ENCODE measurements around the gene ARID1B.
A peak's percentile ranks its signal among the peaks of the same experiment; 100 is the strongest.

The ARID1B gene

DNA sequence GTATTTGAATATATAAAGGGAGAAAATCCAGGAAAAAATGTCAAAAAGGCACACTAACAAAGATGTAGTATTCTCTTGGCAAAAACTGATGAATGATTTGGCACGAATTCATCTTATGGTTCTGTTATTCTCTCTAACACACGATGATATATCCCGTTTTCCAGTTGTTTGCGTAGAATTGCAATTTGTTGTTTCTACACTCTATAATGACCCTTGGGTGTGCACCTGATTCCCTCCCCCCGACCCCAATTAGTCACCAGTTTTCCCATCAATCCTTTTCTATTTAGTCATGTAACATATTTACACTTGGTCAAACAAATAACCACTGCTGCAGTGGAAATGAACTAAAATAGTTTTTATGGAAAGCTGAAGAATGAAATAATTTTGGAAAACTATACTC, 1.5 kb upstream of the ARID1B start:
- TF ChIP-seq, protein P1, sequence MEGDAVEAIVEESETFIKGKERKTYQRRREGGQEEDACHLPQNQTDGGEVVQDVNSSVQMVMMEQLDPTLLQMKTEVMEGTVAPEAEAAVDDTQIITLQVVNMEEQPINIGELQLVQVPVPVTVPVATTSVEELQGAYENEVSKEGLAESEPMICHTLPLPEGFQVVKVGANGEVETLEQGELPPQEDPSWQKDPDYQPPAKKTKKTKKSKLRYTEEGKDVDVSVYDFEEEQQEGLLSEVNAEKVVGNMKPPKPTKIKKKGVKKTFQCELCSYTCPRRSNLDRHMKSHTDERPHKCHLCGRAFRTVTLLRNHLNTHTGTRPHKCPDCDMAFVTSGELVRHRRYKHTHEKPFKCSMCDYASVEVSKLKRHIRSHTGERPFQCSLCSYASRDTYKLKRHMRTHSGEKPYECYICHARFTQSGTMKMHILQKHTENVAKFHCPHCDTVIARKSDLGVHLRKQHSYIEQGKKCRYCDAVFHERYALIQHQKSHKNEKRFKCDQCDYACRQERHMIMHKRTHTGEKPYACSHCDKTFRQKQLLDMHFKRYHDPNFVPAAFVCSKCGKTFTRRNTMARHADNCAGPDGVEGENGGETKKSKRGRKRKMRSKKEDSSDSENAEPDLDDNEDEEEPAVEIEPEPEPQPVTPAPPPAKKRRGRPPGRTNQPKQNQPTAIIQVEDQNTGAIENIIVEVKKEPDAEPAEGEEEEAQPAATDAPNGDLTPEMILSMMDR (IDR thresholded peaks at IDR 0.05): no peak
- H2AFZ ChIP-seq: no peak overlapping the region
- no peaks in the 10 kb centered on the region for H3K9me3 ChIP-seq (ENCODE audit: control insufficient read depth, low read length)
- no peaks in the 10 kb centered on the region for H3K4me1 ChIP-seq
- no peak overlapping the region for H3K9ac ChIP-seq
- no peaks in the 10 kb centered on the region for H3K36me3 ChIP-seq (ENCODE audit: control insufficient read depth, insufficient read depth, low read length)
- no peak overlapping the region for H3K4me2 ChIP-seq (ENCODE audit: low read length)
- no peaks in the 10 kb centered on the region for H3K27me3 ChIP-seq (ENCODE audit: control insufficient read depth, insufficient read depth, low read length)
- H3K4me3 ChIP-seq (ENCODE audit: low read depth, low read length): no peak overlapping the region
- no peak overlapping the region for H3K27ac ChIP-seq
- H3K79me2 ChIP-seq: peaks cover 2% of the 10 kb centered on the region

DNA sequence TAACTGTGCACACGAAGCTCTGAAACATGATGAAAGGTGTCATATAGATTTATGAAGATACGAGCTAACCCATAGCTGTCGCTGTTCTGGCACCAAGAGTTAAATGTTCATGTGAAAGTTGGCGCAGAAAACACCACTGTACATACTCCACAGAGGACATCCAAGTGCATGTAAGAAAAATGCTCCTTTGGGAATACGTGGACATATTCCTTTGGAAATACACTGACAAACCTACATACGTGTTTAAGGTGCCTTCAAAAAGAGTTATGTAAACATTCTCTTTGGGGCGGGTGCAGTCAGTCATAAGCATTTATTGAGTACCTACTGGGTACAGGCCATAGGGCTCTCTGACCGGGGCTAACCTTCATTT, 723 bp upstream of the ARID1B start:
- Histone ChIP-seq H3K4me3 (ENCODE audit: low read depth, low read length) (peak overlapping the region; percentile 50), H3K27ac (peak overlapping the region; percentile 95)

DNA sequence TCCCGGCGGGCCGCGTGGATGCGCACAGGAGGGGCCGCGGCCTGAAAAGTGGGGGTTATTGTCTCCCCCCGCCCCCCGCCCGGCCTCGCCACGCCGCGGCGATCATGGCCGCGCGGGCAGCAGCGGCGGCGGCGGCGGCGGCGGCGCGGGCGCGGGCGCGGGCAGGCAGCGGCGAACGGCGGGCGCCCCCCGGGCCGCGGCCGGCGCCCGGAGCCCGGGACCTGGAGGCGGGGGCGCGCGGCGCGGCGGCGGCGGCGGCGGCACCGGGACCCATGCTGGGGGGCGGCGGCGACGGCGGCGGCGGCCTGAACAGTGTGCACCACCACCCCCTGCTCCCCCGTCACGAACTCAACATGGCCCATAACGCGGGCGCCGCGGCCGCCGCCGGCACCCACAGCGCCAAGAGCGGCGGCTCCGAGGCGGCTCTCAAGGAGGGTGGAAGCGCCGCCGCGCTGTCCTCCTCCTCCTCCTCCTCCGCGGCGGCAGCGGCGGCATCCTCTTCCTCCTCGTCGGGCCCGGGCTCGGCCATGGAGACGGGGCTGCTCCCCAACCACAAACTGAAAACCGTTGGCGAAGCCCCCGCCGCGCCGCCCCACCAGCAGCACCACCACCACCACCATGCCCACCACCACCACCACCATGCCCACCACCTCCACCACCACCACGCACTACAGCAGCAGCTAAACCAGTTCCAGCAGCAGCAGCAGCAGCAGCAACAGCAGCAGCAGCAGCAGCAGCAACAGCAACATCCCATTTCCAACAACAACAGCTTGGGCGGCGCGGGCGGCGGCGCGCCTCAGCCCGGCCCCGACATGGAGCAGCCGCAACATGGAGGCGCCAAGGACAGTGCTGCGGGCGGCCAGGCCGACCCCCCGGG, 637 bp downstream of the ARID1B start:
- H3K79me2 ChIP-seq: peaks cover 8% of the 10 kb centered on the region
- peak overlapping the region; percentile 77 for H3K4me2 ChIP-seq (ENCODE audit: low read length)
- H2AFZ ChIP-seq: peak overlapping the region; percentile 89
- no peaks in the 10 kb centered on the region for H3K27me3 ChIP-seq (ENCODE audit: control insufficient read depth, insufficient read depth, low read length)
- no peaks in the 10 kb centered on the region for H3K36me3 ChIP-seq (ENCODE audit: control insufficient read depth, insufficient read depth, low read length)
- H3K4me1 ChIP-seq: peaks cover 4% of the 10 kb centered on the region
- peak overlapping the region; percentile 84 for H3K9ac ChIP-seq
- peak overlapping the region; percentile 95 for H3K27ac ChIP-seq
- H3K9me3 ChIP-seq (ENCODE audit: control insufficient read depth, low read length): no peaks in the 10 kb centered on the region
- H3K4me3 ChIP-seq (ENCODE audit: low read depth, low read length): peak overlapping the region; percentile 77
- TF ChIP-seq, protein P1 (IDR thresholded peaks at IDR 0.05): no peak

More for the DNA sequence above, 723 bp upstream of the ARID1B start:
- Histone ChIP-seq H3K79me2 (peaks cover 2% of the 10 kb centered on the region), H2AFZ (peak overlapping the region; percentile 88), H3K9me3 (ENCODE audit: control insufficient read depth, low read length) (no peaks in the 10 kb centered on the region), H3K4me2 (ENCODE audit: low read length) (peak overlapping the region; percentile 70), H3K27me3 (ENCODE audit: control insufficient read depth, insufficient read depth, low read length) (no peaks in the 10 kb centered on the region), H3K4me1 (no peaks in the 10 kb centered on the region), H3K9ac (no peak overlapping the region), H3K36me3 (ENCODE audit: control insufficient read depth, insufficient read depth, low read length) (no peaks in the 10 kb centered on the region)
- TF ChIP-seq, protein P1 (IDR thresholded peaks at IDR 0.05): no peak

DNA sequence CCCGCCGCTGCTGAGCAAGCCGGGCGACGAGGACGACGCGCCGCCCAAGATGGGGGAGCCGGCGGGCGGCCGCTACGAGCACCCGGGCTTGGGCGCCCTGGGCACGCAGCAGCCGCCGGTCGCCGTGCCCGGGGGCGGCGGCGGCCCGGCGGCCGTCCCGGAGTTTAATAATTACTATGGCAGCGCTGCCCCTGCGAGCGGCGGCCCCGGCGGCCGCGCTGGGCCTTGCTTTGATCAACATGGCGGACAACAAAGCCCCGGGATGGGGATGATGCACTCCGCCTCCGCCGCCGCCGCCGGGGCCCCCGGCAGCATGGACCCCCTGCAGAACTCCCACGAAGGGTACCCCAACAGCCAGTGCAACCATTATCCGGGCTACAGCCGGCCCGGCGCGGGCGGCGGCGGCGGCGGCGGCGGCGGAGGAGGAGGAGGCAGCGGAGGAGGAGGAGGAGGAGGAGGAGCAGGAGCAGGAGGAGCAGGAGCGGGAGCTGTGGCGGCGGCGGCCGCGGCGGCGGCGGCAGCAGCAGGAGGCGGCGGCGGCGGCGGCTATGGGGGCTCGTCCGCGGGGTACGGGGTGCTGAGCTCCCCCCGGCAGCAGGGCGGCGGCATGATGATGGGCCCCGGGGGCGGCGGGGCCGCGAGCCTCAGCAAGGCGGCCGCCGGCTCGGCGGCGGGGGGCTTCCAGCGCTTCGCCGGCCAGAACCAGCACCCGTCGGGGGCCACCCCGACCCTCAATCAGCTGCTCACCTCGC, 1.5 kb downstream of the ARID1B start:
- Histone ChIP-seq H2AFZ (peak overlapping the region; percentile 80), H3K27ac (peak overlapping the region; percentile 93), H3K27me3 (ENCODE audit: control insufficient read depth, insufficient read depth, low read length) (no peaks in the 10 kb centered on the region), H3K36me3 (ENCODE audit: control insufficient read depth, insufficient read depth, low read length) (no peaks in the 10 kb centered on the region), H3K4me3 (ENCODE audit: low read depth, low read length) (peak overlapping the region; percentile 77), H3K79me2 (peaks cover 13% of the 10 kb centered on the region), H3K4me2 (ENCODE audit: low read length) (peak overlapping the region; percentile 77), H3K9ac (peak overlapping the region; percentile 40), H3K4me1 (peaks cover 4% of the 10 kb centered on the region), H3K9me3 (ENCODE audit: control insufficient read depth, low read length) (no peaks in the 10 kb centered on the region)
- TF ChIP-seq, protein P1 (IDR thresholded peaks at IDR 0.05): no peak
